ENCODE measurements around the gene GKN2. TPM values are rescaled to one million over a fixed set of nuclear protein-coding genes. Genes with fewer than 3 reads are reported as not detected.

GKN2 gene
- total and polyA plus RNA-seq, 7 donors, result 1.2 to 14.4 TPM; not detected in 5

- no peak overlapping the region for H3K4me3 ChIP-seq
- H3K27ac ChIP-seq, result no peak overlapping the region
- intact Hi-C loops (cut with DNase I), result no loop called here
- no peaks in the 10 kb centered on the region for H3K27me3 ChIP-seq
- 43 to 76% methylated on average over 7 of the region's 7 CpGs for WGBS, 2 donors
- DNase-seq, result no peak
- no peaks in the 10 kb centered on the region for H3K9me3 ChIP-seq
- no peaks in the 10 kb centered on the region for H3K36me3 ChIP-seq
- H3K4me1 ChIP-seq, result peaks cover 0 to 4% (median 0%) of the 10 kb centered on the region in 4 donors
- TF ChIP-seq POLR2AphosphoS5 (IDR thresholded peaks at IDR 0.05) (no peak), POLR2A (IDR thresholded peaks at IDR 0.05) (no peak), EP300 (IDR thresholded peaks at IDR 0.05) (no peak)
- TF ChIP-seq, protein P1, sequence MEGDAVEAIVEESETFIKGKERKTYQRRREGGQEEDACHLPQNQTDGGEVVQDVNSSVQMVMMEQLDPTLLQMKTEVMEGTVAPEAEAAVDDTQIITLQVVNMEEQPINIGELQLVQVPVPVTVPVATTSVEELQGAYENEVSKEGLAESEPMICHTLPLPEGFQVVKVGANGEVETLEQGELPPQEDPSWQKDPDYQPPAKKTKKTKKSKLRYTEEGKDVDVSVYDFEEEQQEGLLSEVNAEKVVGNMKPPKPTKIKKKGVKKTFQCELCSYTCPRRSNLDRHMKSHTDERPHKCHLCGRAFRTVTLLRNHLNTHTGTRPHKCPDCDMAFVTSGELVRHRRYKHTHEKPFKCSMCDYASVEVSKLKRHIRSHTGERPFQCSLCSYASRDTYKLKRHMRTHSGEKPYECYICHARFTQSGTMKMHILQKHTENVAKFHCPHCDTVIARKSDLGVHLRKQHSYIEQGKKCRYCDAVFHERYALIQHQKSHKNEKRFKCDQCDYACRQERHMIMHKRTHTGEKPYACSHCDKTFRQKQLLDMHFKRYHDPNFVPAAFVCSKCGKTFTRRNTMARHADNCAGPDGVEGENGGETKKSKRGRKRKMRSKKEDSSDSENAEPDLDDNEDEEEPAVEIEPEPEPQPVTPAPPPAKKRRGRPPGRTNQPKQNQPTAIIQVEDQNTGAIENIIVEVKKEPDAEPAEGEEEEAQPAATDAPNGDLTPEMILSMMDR (IDR thresholded peaks at IDR 0.05), result no peak
These were observed 41.0 kb upstream of the GKN2 start for GRCh38 chr2:68993660-68994059.

GRCh38 chr2:68992933-68993332, 40.2 kb upstream of the GKN2 start:
- 74 to 85% methylated on average over 3 of the region's 3 CpGs for WGBS, 2 donors
- TF ChIP-seq EP300 (IDR thresholded peaks at IDR 0.05) (no peak), POLR2A (IDR thresholded peaks at IDR 0.05) (no peak), POLR2AphosphoS5 (IDR thresholded peaks at IDR 0.05) (no peak)
- TF ChIP-seq, protein P1 (IDR thresholded peaks at IDR 0.05), result no peak
- Histone ChIP-seq H3K36me3 (no peaks in the 10 kb centered on the region), H3K4me1 (peaks cover 0 to 4% (median 0%) of the 10 kb centered on the region in 4 donors), H3K27ac (no peak overlapping the region), H3K9me3 (no peaks in the 10 kb centered on the region), H3K4me3 (no peak overlapping the region), H3K27me3 (no peaks in the 10 kb centered on the region)
- DNase-seq, result no peak
- intact Hi-C loops (cut with DNase I), result no loop called here

DNA sequence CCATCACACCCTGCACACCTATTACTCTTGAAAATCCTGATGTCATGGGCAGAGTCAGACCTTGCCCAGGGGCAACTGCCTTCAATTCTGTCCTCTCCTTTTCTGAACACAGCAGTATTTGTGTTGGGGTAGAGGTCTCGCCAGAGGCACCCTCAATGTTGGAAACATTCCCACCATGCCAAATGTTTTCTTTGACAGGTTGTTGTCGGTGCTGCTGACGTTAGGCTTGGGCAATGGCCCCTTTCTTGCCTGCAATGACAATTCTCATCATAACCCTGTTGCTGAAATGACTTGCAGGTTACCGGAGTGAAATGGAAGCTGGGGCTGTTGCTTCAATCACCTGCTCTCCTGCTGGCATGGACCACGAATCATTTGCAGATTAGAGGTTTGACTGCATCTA, 39.6 kb upstream of the GKN2 start:
- 85 to 89% methylated on average over 5 of the region's 5 CpGs for WGBS, 2 donors
- H3K27ac ChIP-seq, result no peak overlapping the region
- H3K4me1 ChIP-seq, result peaks cover 0 to under 1% (median 0%) of the 10 kb centered on the region in 4 donors
- no peaks in the 10 kb centered on the region for H3K36me3 ChIP-seq
- no peaks in the 10 kb centered on the region for H3K9me3 ChIP-seq
- DNase-seq, result no peak
- no peaks in the 10 kb centered on the region for H3K27me3 ChIP-seq
- intact Hi-C loops (cut with DNase I), result no loop called here
- TF ChIP-seq POLR2AphosphoS5 (IDR thresholded peaks at IDR 0.05), result no peak
- no peak for TF ChIP-seq POLR2A (IDR thresholded peaks at IDR 0.05)
- TF ChIP-seq EP300 (IDR thresholded peaks at IDR 0.05), result no peak
- TF ChIP-seq, protein P1 (IDR thresholded peaks at IDR 0.05), result no peak
- no peak overlapping the region for H3K4me3 ChIP-seq

DNA sequence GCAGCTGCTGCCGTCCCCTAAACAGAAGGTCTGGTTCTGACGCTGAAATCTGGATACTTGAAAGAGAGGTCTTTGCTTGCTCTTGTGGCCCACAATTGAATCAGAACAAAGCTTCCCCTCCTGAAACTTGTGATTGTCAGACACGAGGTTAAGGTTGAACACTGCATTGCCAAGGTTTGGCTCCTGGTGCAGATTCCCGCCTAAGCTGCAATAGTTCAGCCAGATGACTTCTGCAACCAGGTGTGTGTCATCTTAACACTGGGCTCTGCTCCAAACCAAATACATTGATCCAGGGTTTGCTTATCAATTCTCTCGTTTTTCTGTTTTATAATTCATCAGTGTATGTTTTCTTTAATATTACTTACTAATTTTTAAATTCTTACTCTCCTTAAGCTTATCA, 36.3 kb upstream of the GKN2 start:
- intact Hi-C loops (cut with DNase I), result no loop called here
- 32 to 72% methylated on average over 5 of the region's 5 CpGs for WGBS, 2 donors
- DNase-seq, result no peak

GRCh38 chr2:68987021-68987503, 34.4 kb upstream of the GKN2 start:
- H3K27ac ChIP-seq, result no peak overlapping the region
- no peak overlapping the region for H3K4me3 ChIP-seq
- H3K9me3 ChIP-seq, result no peaks in the 10 kb centered on the region
- intact Hi-C loops (cut with DNase I), result no loop called here
- no peak for TF ChIP-seq POLR2AphosphoS5 (IDR thresholded peaks at IDR 0.05)
- no peak for TF ChIP-seq EP300 (IDR thresholded peaks at IDR 0.05)
- TF ChIP-seq, protein P1 (IDR thresholded peaks at IDR 0.05), result no peak
- no peak for TF ChIP-seq POLR2A (IDR thresholded peaks at IDR 0.05)
- WGBS, 2 donors, result 86 to 92% methylated on average over 5 of the region's 5 CpGs
- no peaks in the 10 kb centered on the region for H3K4me1 ChIP-seq
- no peak for DNase-seq
- H3K36me3 ChIP-seq, result no peaks in the 10 kb centered on the region
- H3K27me3 ChIP-seq, result no peaks in the 10 kb centered on the region

More for the DNA sequence above, 36.3 kb upstream of the GKN2 start:
- no peaks in the 10 kb centered on the region for H3K27me3 ChIP-seq
- no peaks in the 10 kb centered on the region for H3K9me3 ChIP-seq
- no peak overlapping the region for H3K4me3 ChIP-seq
- no peaks in the 10 kb centered on the region for H3K36me3 ChIP-seq
- no peaks in the 10 kb centered on the region for H3K4me1 ChIP-seq
- TF ChIP-seq POLR2AphosphoS5 (IDR thresholded peaks at IDR 0.05), result no peak
- TF ChIP-seq POLR2A (IDR thresholded peaks at IDR 0.05), result no peak
- H3K27ac ChIP-seq, result no peak overlapping the region
